ENCODE results near the gene CA4. TPM values are rescaled to one million over a fixed set of nuclear protein-coding genes. Genes with fewer than 3 reads are reported as not detected.
"Not testable (repeated sequence)": the region's sequence is repeated elsewhere in the genome, so short reads cannot be mapped to it uniquely, and the experiment has no call there.

Gene CA4
- total and polyA plus RNA-seq, 2 of the 8 experiments (the other 6 are each of a cell fraction or from before 2014, with no cell fraction given): 3.6 to 4.2 TPM

DNA sequence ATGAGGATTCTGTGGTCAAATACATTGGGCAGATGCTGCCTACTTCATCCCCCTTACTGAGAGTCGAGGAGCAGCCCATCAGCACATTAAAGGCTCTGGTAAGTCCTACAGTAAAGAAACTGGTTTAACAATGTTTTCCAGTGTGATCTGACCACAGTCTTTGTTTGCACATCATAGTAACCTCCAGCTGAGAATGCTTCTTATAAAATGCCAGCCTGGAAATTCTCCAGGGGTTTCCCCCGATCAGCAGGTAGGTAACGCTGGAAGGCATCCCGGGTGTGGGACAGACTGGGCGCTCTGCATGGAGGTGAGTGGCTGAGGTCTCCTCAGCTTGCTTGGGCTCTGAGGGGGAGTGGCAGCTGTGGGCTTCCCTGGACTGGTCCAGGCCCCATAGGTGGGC lies 34.4 kb upstream of the CA4 start:
- H2AFZ ChIP-seq (ENCODE audit: low read length); H2BK12ac ChIP-seq (ENCODE audit: low read depth, low read length); H3K4me2 ChIP-seq (ENCODE audit: insufficient read depth in 1 of 2, low read depth in 2 of 2, low read length in 2 of 2); H2BK15ac ChIP-seq (ENCODE audit: low read length); H2AK5ac ChIP-seq (ENCODE audit: low read depth, low read length); H2BK5ac ChIP-seq (ENCODE audit: low read depth, low read length); FAIRE-seq; H4K91ac ChIP-seq (replicated peaks; ENCODE audit: insufficient read length, low read length); H3K36me3 ChIP-seq (ENCODE audit: control insufficient read depth in 2 of 4, insufficient read depth in 4 of 4, low read length in 3 of 4); H3K9me3 ChIP-seq (ENCODE audit: insufficient read depth in 2 of 2, low read depth in 1 of 2, low read length in 1 of 2); H3K14ac ChIP-seq (ENCODE audit: insufficient read length); H3K27ac ChIP-seq (ENCODE audit: low read depth, low read length); POLR2A ChIA-PET (ENCODE audit: partially characterized antibody); DNase-seq (ENCODE audit: low read depth in 1 of 2, low spot score in 2 of 2); H3K56ac ChIP-seq (replicated peaks; ENCODE audit: insufficient read length, low read depth, low read length); H4K5ac ChIP-seq (ENCODE audit: insufficient read length, low read depth, low read length); H2BK120ac ChIP-seq (replicated peaks; ENCODE audit: low read depth, low read length); H3K79me1 ChIP-seq (ENCODE audit: low read depth, low read length); H4K8ac ChIP-seq (ENCODE audit: extremely low read depth, insufficient read depth, low read length); H3K23ac ChIP-seq (ENCODE audit: insufficient read length); H3K4me3 ChIP-seq (ENCODE audit: extremely low read depth in 1 of 4, insufficient read depth in 2 of 4, low read depth in 3 of 4, low read length in 4 of 4); H3K27me3 ChIP-seq (replicated peaks in 1 of 4; ENCODE audit: control insufficient read depth in 3 of 4, extremely low read depth in 1 of 4, insufficient read depth in 3 of 4, low read length in 3 of 4); H4K20me1 ChIP-seq (replicated peaks in 1 of 2; ENCODE audit: control insufficient read depth in 1 of 2, insufficient read depth in 2 of 2, low read length in 2 of 2); CTCF ChIA-PET (ENCODE audit: partially characterized antibody); H2BK20ac ChIP-seq (ENCODE audit: low read length); H3K9ac ChIP-seq (replicated peaks in 1 of 4; ENCODE audit: extremely low read depth in 1 of 4, low read depth in 3 of 4, low read length in 3 of 4); H3K23me2 ChIP-seq (ENCODE audit: low read depth, low read length); H3K18ac ChIP-seq (ENCODE audit: extremely low read depth, low read length); H3K4me1 ChIP-seq (replicated peaks in 1 of 4; ENCODE audit: control insufficient read depth in 3 of 4, insufficient read depth in 4 of 4, low read length in 3 of 4); H3K79me2 ChIP-seq (ENCODE audit: control insufficient read depth in 1 of 2, insufficient read depth in 2 of 2, low read length in 2 of 2); H3K4ac ChIP-seq (replicated peaks; ENCODE audit: insufficient read length, low read depth, low read length): not testable (repeated sequence)
- no CpG with 5 or more reads among the region's 5 CpGs for WGBS, 2 experiments (ENCODE audit: extremely low coverage in 1 of 2, insufficient coverage in 1 of 2, insufficient read length in 1 of 2, insufficient replicate concordance in 2 of 2, low coverage in 1 of 2, low lambda C conversion rate in 2 of 2, missing lambda C conversion rate in 1 of 2)

DNA sequence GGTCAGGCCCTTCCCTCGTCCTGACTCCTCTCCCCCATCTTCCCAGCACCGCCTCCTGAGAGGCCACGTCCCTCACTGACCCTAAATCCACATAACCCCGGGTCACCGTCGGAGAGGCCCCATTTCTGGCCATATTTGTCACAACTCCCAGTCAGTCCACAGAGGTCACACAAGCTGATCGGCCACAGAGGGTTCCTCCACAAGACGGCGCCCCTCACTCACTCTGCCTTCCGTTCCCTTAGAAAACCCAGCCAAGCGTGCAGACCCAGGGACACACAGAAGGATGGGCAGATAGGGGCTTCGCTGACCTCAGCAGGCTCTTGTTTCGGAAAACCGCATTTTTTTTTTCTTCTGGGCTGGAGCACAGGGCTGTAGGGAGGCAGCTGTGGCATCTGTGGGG lies 33.6 kb upstream of the CA4 start:
- H3K56ac ChIP-seq (replicated peaks; ENCODE audit: insufficient read length, low read depth, low read length); POLR2A ChIA-PET (ENCODE audit: partially characterized antibody); H2AK5ac ChIP-seq (ENCODE audit: low read depth, low read length): not testable (repeated sequence)

More for the DNA sequence above, 33.6 kb upstream of the CA4 start:
- H3K27me3 ChIP-seq (replicated peaks in 1 of 4; ENCODE audit: control insufficient read depth in 3 of 4, extremely low read depth in 1 of 4, insufficient read depth in 3 of 4, low read length in 3 of 4); H3K79me1 ChIP-seq (ENCODE audit: low read depth, low read length); H4K91ac ChIP-seq (replicated peaks; ENCODE audit: insufficient read length, low read length); FAIRE-seq; H3K23me2 ChIP-seq (ENCODE audit: low read depth, low read length); H3K4ac ChIP-seq (replicated peaks; ENCODE audit: insufficient read length, low read depth, low read length); H3K79me2 ChIP-seq (ENCODE audit: control insufficient read depth in 1 of 2, insufficient read depth in 2 of 2, low read length in 2 of 2); DNase-seq (ENCODE audit: low read depth in 1 of 2, low spot score in 2 of 2); H2BK12ac ChIP-seq (ENCODE audit: low read depth, low read length); H4K5ac ChIP-seq (ENCODE audit: insufficient read length, low read depth, low read length); H3K9me3 ChIP-seq (ENCODE audit: insufficient read depth in 2 of 2, low read depth in 1 of 2, low read length in 1 of 2); H3K4me2 ChIP-seq (ENCODE audit: insufficient read depth in 1 of 2, low read depth in 2 of 2, low read length in 2 of 2); H2BK120ac ChIP-seq (replicated peaks; ENCODE audit: low read depth, low read length); H3K4me3 ChIP-seq (ENCODE audit: extremely low read depth in 1 of 4, insufficient read depth in 2 of 4, low read depth in 3 of 4, low read length in 4 of 4); H3K4me1 ChIP-seq (replicated peaks in 1 of 4; ENCODE audit: control insufficient read depth in 3 of 4, insufficient read depth in 4 of 4, low read length in 3 of 4); H3K18ac ChIP-seq (ENCODE audit: extremely low read depth, low read length); H3K9ac ChIP-seq (replicated peaks in 1 of 4; ENCODE audit: extremely low read depth in 1 of 4, low read depth in 3 of 4, low read length in 3 of 4); H3K14ac ChIP-seq (ENCODE audit: insufficient read length); H2BK20ac ChIP-seq (ENCODE audit: low read length); CTCF ChIA-PET (ENCODE audit: partially characterized antibody); H3K23ac ChIP-seq (ENCODE audit: insufficient read length); H4K8ac ChIP-seq (ENCODE audit: extremely low read depth, insufficient read depth, low read length); H2BK5ac ChIP-seq (ENCODE audit: low read depth, low read length); H3K27ac ChIP-seq (ENCODE audit: low read depth, low read length); H4K20me1 ChIP-seq (replicated peaks in 1 of 2; ENCODE audit: control insufficient read depth in 1 of 2, insufficient read depth in 2 of 2, low read length in 2 of 2); H2AFZ ChIP-seq (ENCODE audit: low read length); H3K36me3 ChIP-seq (ENCODE audit: control insufficient read depth in 2 of 4, insufficient read depth in 4 of 4, low read length in 3 of 4); H2BK15ac ChIP-seq (ENCODE audit: low read length): not testable (repeated sequence)
- WGBS, 2 experiments (ENCODE audit: extremely low coverage in 1 of 2, insufficient coverage in 1 of 2, insufficient read length in 1 of 2, insufficient replicate concordance in 2 of 2, low coverage in 1 of 2, low lambda C conversion rate in 2 of 2, missing lambda C conversion rate in 1 of 2): no CpG with 5 or more reads among the region's 14 CpGs
